Stimulated activated CD8-positive, alpha-beta memory T cell treated with anti-CD3 and anti-CD28 coated beads, Interleukin-15, amount 100 ng/mL, for 24 hours (primary cell): ENCODE results near the gene PTGIS.

Source experiments
- DNase-seq: peaks from one replicate; pipeline ENCODE4 v3.0.0-alpha.2; 2020; ENCODE audit warnings: low read depth

PTGIS gene

GRCh38 chr20:49496553-49497397 lies 71.2 kb downstream of the PTGIS start:
- DNase-seq = no peak

- no peak for DNase-seq
These were observed 71.9 kb downstream of the PTGIS start for GRCh38 chr20:49496043-49496442.

DNA sequence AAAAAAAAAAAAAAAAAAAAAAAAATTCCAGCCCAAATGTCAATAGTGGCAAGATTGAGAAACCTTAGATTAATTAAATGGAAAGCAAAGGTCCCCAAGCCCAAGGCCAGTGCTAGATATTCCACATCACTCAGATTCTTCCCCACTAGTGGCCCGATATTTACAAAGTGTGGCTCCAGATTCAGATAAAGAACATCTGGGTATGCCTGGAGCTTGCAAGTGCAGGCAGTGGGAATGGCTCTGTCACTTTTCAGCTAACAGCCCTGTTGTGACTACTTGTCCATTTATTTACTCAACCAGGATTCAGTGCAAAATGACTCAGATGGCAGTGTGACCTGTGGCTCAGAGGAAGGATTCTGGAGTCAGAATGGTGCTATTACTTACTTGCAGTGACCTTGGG lies 77.2 kb downstream of the PTGIS start:
- no peak for DNase-seq

DNA sequence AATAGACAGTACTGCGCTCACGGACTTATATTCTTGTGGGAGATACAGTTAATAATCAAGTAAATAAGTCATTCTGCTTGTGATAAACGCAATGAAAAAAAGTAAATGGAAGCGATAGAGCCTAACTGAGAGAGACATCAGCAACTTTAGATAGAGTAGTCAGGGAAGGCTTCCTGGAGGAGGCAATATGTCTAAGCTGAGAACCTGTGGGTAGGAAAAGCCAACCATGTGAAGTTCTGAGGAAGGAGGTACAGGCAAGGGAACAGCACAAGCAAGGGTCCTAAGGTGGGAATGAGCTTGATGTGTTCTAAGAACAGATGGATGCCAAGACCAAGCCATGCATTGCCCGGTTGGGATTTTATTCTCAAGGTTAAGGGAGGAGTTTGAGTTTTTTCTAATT lies 78.2 kb downstream of the PTGIS start:
- DNase-seq = no peak

DNA sequence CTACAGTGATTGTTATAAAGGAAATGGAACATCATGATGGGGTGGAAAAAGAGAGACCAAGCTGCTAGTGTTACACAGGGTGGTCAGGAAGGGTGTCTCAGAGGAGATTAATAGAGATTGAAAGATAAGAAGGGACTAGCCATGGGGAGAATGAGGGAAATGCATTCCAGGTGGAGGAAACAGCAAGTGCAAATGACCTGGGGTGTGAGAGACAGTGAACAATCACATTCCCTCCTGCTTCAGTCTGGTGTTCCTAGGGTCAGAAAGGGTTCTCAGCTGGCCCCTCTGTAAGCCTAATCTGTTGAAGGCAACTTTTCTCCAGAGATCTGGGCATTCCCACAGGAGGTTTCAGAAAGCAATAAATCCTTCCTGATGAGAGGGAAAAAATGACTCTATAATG lies 81.9 kb downstream of the PTGIS start:
- DNase-seq = no peak

GRCh38 chr20:49485563-49485962 lies 82.4 kb downstream of the PTGIS start:
- DNase-seq = no peak

DNA sequence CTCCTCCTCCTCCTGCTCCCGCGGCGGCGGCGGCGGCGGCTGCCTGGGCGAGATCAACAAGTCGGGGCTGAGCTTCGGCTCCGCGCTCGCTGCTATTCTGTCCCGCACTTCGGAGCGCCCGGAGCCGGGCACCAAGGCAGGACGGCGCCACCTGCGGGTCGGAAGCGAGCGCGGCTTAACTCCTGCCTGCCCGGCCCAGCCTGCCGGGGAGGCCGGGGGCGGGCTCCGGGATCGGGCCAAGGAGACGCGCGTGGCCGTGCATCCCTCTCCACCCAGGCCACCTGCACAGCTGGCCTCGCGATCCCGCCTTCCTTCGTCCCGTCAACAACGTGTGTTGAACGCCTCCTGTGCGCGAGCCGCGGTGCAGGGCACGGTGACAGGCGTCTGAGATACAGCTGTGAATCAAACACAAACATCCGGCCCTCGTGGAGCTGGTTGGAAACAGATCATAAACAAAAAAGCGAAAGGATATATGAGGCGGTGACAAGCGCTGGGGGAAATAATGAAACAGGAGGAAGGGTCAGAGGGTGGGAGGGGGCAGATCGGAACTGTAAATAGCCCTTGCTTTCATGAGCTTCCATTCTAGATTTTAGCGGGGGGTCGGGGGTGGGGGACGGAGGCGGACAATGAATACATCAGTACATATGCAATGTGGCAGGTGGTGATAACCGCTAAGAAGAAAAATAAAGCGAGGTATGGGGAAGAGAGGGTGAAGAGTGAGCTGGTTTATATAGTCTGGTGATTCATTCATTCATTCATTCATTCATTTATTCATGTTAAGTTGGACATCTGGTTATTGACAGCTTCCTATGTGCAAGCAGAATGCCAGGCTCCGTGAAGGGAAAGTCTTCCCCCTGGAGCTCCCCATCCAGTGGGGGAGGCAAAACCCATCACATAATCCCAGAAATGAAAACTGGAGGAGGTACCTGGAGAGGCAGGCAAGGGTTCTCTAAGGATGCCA lies 83.5 kb downstream of the PTGIS start:
- peak; percentile 31 for DNase-seq

- no peak for DNase-seq
These were observed 84.2 kb downstream of the PTGIS start for GRCh38 chr20:49483696-49484123.

- no peak for DNase-seq
These were observed 84.8 kb downstream of the PTGIS start for GRCh38 chr20:49483018-49483695.

GRCh38 chr20:49482621-49483017 lies 85.3 kb downstream of the PTGIS start, which contains the start of gene KCNB1:
TSS of gene KCNB1 (minus strand) at chr20:49482668. CDS start at chr20:49482480, 188 bp downstream.
- DNase-seq = no peak

GRCh38 chr20:49482173-49482572 lies 85.8 kb downstream of the PTGIS start:
- DNase-seq = no peak

DNA sequence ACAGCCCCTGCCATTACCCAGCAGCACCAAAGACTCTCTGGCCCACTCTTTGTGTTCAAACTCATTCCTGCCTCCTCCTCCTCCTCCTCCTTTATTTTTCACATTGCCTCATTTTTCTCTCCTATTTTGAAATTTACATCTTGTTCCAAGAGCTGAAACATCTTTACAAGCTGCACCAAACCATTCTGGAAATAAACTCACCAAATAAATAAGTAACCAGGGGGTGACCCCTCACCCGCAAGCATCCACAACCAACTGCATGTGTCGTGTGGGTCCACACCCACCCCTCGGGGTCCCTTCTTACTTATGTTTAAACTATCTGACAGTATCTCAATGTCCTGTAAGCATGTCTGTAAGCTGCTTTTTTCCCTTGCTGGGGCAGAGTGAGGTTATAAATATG lies 86.8 kb downstream of the PTGIS start:
- no peak for DNase-seq

DNA sequence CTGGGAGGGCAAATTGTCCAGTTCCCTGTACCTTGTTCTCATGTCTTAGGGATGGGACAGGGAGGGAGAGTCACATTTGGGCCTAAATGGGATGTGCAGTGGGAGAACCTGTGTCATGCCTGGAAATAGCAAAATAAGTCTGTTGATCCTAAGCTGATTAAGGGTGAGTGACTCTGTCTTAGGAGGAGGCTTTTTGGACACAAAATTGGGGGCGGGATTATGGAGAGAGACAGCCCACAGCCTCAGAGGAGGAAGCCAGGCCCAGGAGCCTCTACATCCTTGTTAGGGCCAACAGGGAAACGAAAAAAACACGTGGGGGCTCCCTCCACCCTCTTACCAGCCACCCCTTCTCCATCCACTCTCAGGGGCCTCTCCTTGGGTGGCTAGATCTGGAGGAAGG lies 87.7 kb downstream of the PTGIS start:
- no peak for DNase-seq

DNA sequence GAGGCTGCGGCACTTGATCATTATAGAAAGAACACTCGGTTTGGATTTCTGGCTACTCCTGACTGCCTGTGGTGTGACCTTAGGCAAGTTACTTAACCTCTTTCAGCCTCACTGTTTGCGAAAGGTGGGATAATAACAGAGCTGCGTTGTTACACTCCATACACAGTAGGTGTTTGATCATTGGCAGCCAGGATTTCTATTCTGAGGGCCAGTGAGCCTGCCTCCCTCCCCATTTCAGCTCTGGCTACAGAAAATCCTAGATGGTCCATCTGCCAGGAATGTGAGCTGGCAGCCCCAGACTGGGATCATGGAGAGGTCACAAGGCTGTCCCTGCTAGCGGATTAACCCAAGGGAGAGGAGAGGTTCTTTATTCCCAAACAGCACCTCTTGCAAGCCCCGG lies 88.2 kb downstream of the PTGIS start:
- no peak for DNase-seq

- no peak for DNase-seq
These were observed 88.9 kb downstream of the PTGIS start for GRCh38 chr20:49478754-49479689.

- no peak for DNase-seq
These were observed 89.7 kb downstream of the PTGIS start for GRCh38 chr20:49478266-49478665.

- DNase-seq = no peak
These were observed 90.7 kb downstream of the PTGIS start for GRCh38 chr20:49477200-49477599.

DNA sequence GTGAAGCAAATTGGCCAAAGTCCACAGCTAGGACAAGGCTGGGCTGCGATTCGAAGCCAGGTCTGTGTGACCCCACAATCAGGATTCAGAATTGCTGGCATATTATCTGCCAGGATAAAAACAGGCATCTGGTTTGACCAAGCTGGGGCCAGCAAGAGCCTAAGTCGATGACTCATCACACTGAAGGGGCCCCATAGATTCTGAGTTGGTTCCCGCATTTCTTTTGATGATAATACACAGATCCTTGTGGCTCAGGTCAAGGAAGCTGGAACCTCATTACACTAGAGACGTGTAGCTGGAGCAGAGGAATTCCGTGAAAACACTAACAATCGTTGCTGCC lies 92.0 kb downstream of the PTGIS start:
- no peak for DNase-seq

GRCh38 chr20:49475292-49476015 lies 92.5 kb downstream of the PTGIS start:
- no peak for DNase-seq

- DNase-seq = no peak
These were observed 96.5 kb downstream of the PTGIS start for GRCh38 chr20:49471397-49471796.

DNA sequence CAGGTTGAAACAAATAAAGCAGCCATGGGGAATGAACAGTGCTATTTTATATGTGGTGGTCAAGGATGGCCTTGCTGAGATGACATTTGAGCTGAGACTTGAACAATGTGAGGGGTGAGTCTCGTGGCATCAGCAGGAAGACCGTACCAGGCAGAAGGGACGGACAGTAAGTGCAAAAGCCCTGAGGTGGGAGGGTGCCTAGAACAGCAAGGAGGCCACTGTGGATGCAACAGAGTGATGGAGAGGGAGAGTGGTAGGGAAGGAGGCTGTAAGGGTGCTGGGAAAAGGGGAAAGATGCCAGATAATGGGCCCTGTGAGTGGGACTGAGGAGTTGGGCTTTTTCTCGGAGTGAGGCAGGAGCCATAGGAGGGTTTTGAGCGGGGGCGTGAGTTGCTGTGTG lies 97.0 kb downstream of the PTGIS start:
- no peak for DNase-seq
